Activated naive CD4-positive, alpha-beta T cell treated with anti-CD3 and anti-CD28 coated beads, Interleukin-2, amount 10 ng/mL, durations not matched to agents 7 days and 5 days (primary cell): ENCODE data around the gene MFAP4.
A peak's percentile ranks its signal among the peaks of the same experiment; 100 is the strongest.

Experiments
- CTCF ChIA-PET: fragments of 350-600 bp; sonication (Branson Sonifier 250); formaldehyde crosslinking; loops from one replicate; lab custom pipeline; 2021; ENCODE audit warnings: antibody characterized with exemption; lab: Charles Lee
- DNase-seq: peaks from one replicate; pipeline ENCODE4 v3.0.0-alpha.2; 2020
- H3K27ac Mint-ChIP-seq: one replicate; pipeline ENCODE4 v1.8.0; 2021; ENCODE audit warnings: mild to moderate bottlenecking, moderate library complexity, mixed read lengths
- H3K27me3 Mint-ChIP-seq: one replicate; pipeline ENCODE4 v1.8.0; 2021; ENCODE audit warnings: mild to moderate bottlenecking, mixed read lengths
- H3K36me3 Mint-ChIP-seq: one replicate; pipeline ENCODE4 v1.8.0; 2021; ENCODE audit warnings: mixed read lengths
- H3K4me1 Mint-ChIP-seq: one replicate; pipeline ENCODE4 v1.8.0; 2021; ENCODE audit warnings: mixed read lengths
- H3K4me3 Mint-ChIP-seq: one replicate; pipeline ENCODE4 v1.8.0; 2021; ENCODE audit warnings: mild to moderate bottlenecking, moderate library complexity, mixed read lengths
- H3K9me3 Mint-ChIP-seq: one replicate; pipeline ENCODE4 v1.8.0; 2021; ENCODE audit warnings: mixed read lengths

The MFAP4 gene

GRCh38 chr17:19402171-19402570 is 15.2 kb upstream of the MFAP4 start:
- H3K36me3 Mint-ChIP-seq: no peaks in the 10 kb centered on the region
- CTCF ChIA-PET: no interaction called here
- H3K27ac Mint-ChIP-seq: no peak overlapping the region
- H3K4me1 Mint-ChIP-seq: no peaks in the 10 kb centered on the region
- DNase-seq: no peak
- no peaks in the 10 kb centered on the region for H3K9me3 Mint-ChIP-seq
- H3K27me3 Mint-ChIP-seq: peaks cover 12% of the 10 kb centered on the region
- H3K4me3 Mint-ChIP-seq: no peak overlapping the region

GRCh38 chr17:19401321-19402010 is 14.5 kb upstream of the MFAP4 start:
- no peaks in the 10 kb centered on the region for H3K9me3 Mint-ChIP-seq
- DNase-seq: no peak
- no peak overlapping the region for H3K27ac Mint-ChIP-seq
- no peaks in the 10 kb centered on the region for H3K36me3 Mint-ChIP-seq
- peaks cover 16% of the 10 kb centered on the region for H3K27me3 Mint-ChIP-seq
- CTCF ChIA-PET: no interaction called here
- H3K4me3 Mint-ChIP-seq: no peak overlapping the region
- H3K4me1 Mint-ChIP-seq: no peaks in the 10 kb centered on the region

GRCh38 chr17:19399750-19400450 is 12.9 kb upstream of the MFAP4 start:
- Mint-ChIP-seq H3K4me3 (no peak overlapping the region), H3K27me3 (peaks cover 20% of the 10 kb centered on the region), H3K27ac (no peak overlapping the region), H3K9me3 (no peaks in the 10 kb centered on the region), H3K36me3 (no peaks in the 10 kb centered on the region), H3K4me1 (no peaks in the 10 kb centered on the region)
- CTCF ChIA-PET: interaction anchor here (0.9 kb wide), 1 partner anchor 48 kb away, joined by 3 read pairs; no protein-coding TSS in a partner anchor
- no peak for DNase-seq

GRCh38 chr17:19398301-19399181 is 11.6 kb upstream of the MFAP4 start:
- H3K27me3 Mint-ChIP-seq: peaks cover 27% of the 10 kb centered on the region
- no peak overlapping the region for H3K27ac Mint-ChIP-seq
- CTCF ChIA-PET: no interaction called here
- no peak for DNase-seq
- H3K4me3 Mint-ChIP-seq: no peak overlapping the region
- H3K36me3 Mint-ChIP-seq: no peaks in the 10 kb centered on the region
- no peaks in the 10 kb centered on the region for H3K9me3 Mint-ChIP-seq
- H3K4me1 Mint-ChIP-seq: no peaks in the 10 kb centered on the region

- CTCF ChIA-PET: no interaction called here
These were observed 10.6 kb upstream of the MFAP4 start for GRCh38 chr17:19397556-19398041.

GRCh38 chr17:19392303-19392702 is 5.3 kb upstream of the MFAP4 start:
- Mint-ChIP-seq H3K27me3 (peaks cover 67% of the 10 kb centered on the region), H3K27ac (peak overlapping the region; percentile 42), H3K36me3 (no peaks in the 10 kb centered on the region), H3K4me1 (no peaks in the 10 kb centered on the region), H3K9me3 (no peaks in the 10 kb centered on the region), H3K4me3 (no peak overlapping the region)
- DNase-seq: no peak
- CTCF ChIA-PET: no interaction called here

More at GRCh38 chr17:19397556-19398041, 10.6 kb upstream of the MFAP4 start:
- H3K27me3 Mint-ChIP-seq: peaks cover 36% of the 10 kb centered on the region
- H3K27ac Mint-ChIP-seq: no peak overlapping the region
- no peaks in the 10 kb centered on the region for H3K36me3 Mint-ChIP-seq
- H3K9me3 Mint-ChIP-seq: no peaks in the 10 kb centered on the region
- no peak overlapping the region for H3K4me3 Mint-ChIP-seq
- DNase-seq: no peak
- H3K4me1 Mint-ChIP-seq: no peaks in the 10 kb centered on the region

- Mint-ChIP-seq H3K36me3 (no peaks in the 10 kb centered on the region), H3K27ac (no peak overlapping the region), H3K9me3 (no peaks in the 10 kb centered on the region), H3K4me3 (no peak overlapping the region), H3K4me1 (no peaks in the 10 kb centered on the region), H3K27me3 (peaks cover 66% of the 10 kb centered on the region)
- CTCF ChIA-PET: no interaction called here
- no peak for DNase-seq
These were observed 4.4 kb upstream of the MFAP4 start for GRCh38 chr17:19391432-19391831.

GRCh38 chr17:19390951-19391350 is 4.0 kb upstream of the MFAP4 start:
- Mint-ChIP-seq H3K9me3 (no peaks in the 10 kb centered on the region), H3K36me3 (no peaks in the 10 kb centered on the region), H3K4me1 (no peaks in the 10 kb centered on the region), H3K4me3 (no peak overlapping the region), H3K27ac (no peak overlapping the region), H3K27me3 (peaks cover 66% of the 10 kb centered on the region)
- CTCF ChIA-PET: no interaction called here
- no peak for DNase-seq

GRCh38 chr17:19388791-19389785 is 2.1 kb upstream of the MFAP4 start:
- H3K4me1 Mint-ChIP-seq: peaks cover 8% of the 10 kb centered on the region
- no peaks in the 10 kb centered on the region for H3K9me3 Mint-ChIP-seq
- H3K36me3 Mint-ChIP-seq: peaks cover 14% of the 10 kb centered on the region
- DNase-seq: no peak
- CTCF ChIA-PET: interaction anchor here (0.6 to 0.9 kb wide), 2 partner anchors 58 to 371 kb away, joined by 3 to 4 read pairs; no protein-coding TSS in a partner anchor
- no peak overlapping the region for H3K4me3 Mint-ChIP-seq
- H3K27ac Mint-ChIP-seq: no peak overlapping the region
- peaks cover 59% of the 10 kb centered on the region for H3K27me3 Mint-ChIP-seq

GRCh38 chr17:19387921-19388521 is 1.0 kb upstream of the MFAP4 start:
- Mint-ChIP-seq H3K27ac (peak overlapping the region; percentile 50), H3K36me3 (peaks cover 21% of the 10 kb centered on the region)
- CTCF ChIA-PET: interaction anchor here (0.9 kb wide), 1 partner anchor 59 kb away, joined by 4 read pairs; no protein-coding TSS in a partner anchor

GRCh38 chr17:19386051-19386929 is 700 bp downstream of the MFAP4 start:
- H3K27ac Mint-ChIP-seq: no peak overlapping the region
- CTCF ChIA-PET: no interaction called here
- DNase-seq: no peak

More at GRCh38 chr17:19387921-19388521, 1.0 kb upstream of the MFAP4 start:
- Mint-ChIP-seq H3K9me3 (no peaks in the 10 kb centered on the region), H3K27me3 (peaks cover 52% of the 10 kb centered on the region), H3K4me3 (no peak overlapping the region), H3K4me1 (peaks cover 8% of the 10 kb centered on the region)
- DNase-seq: no peak

GRCh38 chr17:19385521-19385983 is 1.4 kb downstream of the MFAP4 start:
- Mint-ChIP-seq H3K4me3 (no peak overlapping the region), H3K9me3 (no peaks in the 10 kb centered on the region), H3K27me3 (peaks cover 32% of the 10 kb centered on the region), H3K36me3 (peaks cover 39% of the 10 kb centered on the region), H3K27ac (no peak overlapping the region), H3K4me1 (peaks cover 10% of the 10 kb centered on the region)
- no peak for DNase-seq
- CTCF ChIA-PET: no interaction called here

More at GRCh38 chr17:19386051-19386929, 700 bp downstream of the MFAP4 start:
- peaks cover 38% of the 10 kb centered on the region for H3K27me3 Mint-ChIP-seq
- H3K4me3 Mint-ChIP-seq: no peak overlapping the region
- peaks cover 32% of the 10 kb centered on the region for H3K36me3 Mint-ChIP-seq
- no peaks in the 10 kb centered on the region for H3K9me3 Mint-ChIP-seq
- H3K4me1 Mint-ChIP-seq: peaks cover 8% of the 10 kb centered on the region
